Stimulated activated CD8-positive, alpha-beta memory T cell treated with anti-CD3 and anti-CD28 coated beads, Interleukin-15, amount 100 ng/mL, for 4 hours (primary cell): ENCODE measurements around the gene CIC.
A peak's percentile ranks its signal among the peaks of the same experiment; 100 is the strongest.
"Not testable (repeated sequence)": the region's sequence is repeated elsewhere in the genome, so short reads cannot be mapped to it uniquely, and the experiment has no call there.

Experiments used
- DNase-seq, 2 donors: peaks; one replicate each; pipeline ENCODE4 v3.0.0-alpha.2; 2020; ENCODE audit warnings: low read depth in 2 of 2

CIC gene

GRCh38 chr19:42313096-42313839, 44.2 kb downstream of the CIC start, which contains the start of gene TMEM145:
TMEM145 (plus strand) TSS chr19:42313309; CDS start chr19:42313377, 68 bp downstream.
- DNase-seq, result no peak

- no peak for DNase-seq
Observed at GRCh38 chr19:42313840-42314755, 45.0 kb downstream of the CIC start.

- no peak for DNase-seq
Observed at GRCh38 chr19:42315024-42315423, 46.0 kb downstream of the CIC start.

GRCh38 chr19:42316223-42317211, 47.5 kb downstream of the CIC start:
- DNase-seq, result no peak

DNA sequence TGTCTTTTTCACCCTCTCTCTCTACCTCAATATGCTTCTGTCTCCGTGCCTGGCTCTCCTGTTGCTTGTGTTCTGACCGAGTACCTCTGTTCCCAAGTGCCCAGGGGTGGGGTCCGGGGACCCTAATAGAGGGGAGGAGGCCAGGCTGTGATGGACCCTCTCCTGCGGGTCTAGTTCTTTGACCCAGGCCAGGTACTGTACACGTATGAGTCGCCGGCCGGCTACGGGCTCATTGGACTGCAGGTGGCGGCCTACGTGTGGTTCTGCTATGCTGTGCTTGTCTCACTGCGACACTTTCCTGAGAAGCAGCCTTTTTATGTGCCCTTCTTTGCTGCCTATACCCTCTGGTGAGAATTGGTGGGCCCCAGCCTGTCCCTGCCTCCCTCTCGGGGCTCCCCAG, 48.5 kb downstream of the CIC start:
- no peak for DNase-seq

DNA sequence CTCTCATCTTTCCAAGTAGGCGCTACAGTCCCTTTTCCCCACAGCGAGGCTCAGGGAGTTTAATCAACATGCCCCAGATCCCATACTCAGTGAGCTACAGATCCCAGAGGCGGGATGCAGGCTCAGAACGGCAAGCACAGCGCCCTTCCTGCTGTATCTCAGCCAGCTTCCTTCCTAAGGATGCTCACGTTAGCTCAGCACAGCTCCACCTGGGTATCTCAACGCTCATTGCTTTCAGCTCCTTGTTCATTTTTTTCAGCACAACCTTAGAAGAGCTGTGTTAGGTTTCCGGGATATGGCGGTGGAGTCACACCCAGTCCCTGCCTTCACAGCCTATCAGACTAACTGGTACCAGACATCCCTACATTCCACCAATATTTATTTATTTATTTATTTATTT, 53.3 kb downstream of the CIC start:
- DNase-seq, result no peak

GRCh38 chr19:42323473-42323851, 54.4 kb downstream of the CIC start:
- no peak for DNase-seq

- DNase-seq, result no peak
Observed at GRCh38 chr19:42323852-42324654, 55.0 kb downstream of the CIC start.

- no peak for DNase-seq
Observed at GRCh38 chr19:42324655-42325307, 55.7 kb downstream of the CIC start.

GRCh38 chr19:42325308-42325895, 56.4 kb downstream of the CIC start, which contains the start of gene MEGF8:
MEGF8 (plus strand) TSS chr19:42325635; CDS start chr19:42326244, 609 bp downstream.
- DNase-seq, result peak; percentile 96 to 98

GRCh38 chr19:42325896-42326771, 57.1 kb downstream of the CIC start:
- no peak for DNase-seq

GRCh38 chr19:42326969-42327368, 57.9 kb downstream of the CIC start:
- DNase-seq, result no peak

DNA sequence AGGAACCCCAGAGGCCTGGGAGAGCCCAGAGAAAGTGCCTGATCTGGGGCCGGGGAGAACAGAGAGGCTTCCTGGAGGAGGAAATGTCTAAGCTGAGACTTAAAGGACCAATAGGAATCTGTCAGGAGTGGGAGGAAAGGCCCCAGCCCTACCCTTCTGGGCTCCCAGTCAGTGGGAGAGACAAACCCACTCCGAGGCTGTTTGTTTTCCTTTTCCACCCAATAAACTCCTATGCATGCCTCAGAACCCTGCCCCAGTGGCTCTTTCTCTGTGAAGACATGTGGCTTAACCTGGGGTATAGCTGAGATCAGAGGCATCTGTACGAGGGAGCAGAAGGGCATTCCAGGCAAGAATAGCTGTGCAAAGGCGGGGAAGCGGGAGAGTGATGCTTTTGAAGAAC, 58.3 kb downstream of the CIC start:
- DNase-seq, result no peak

DNA sequence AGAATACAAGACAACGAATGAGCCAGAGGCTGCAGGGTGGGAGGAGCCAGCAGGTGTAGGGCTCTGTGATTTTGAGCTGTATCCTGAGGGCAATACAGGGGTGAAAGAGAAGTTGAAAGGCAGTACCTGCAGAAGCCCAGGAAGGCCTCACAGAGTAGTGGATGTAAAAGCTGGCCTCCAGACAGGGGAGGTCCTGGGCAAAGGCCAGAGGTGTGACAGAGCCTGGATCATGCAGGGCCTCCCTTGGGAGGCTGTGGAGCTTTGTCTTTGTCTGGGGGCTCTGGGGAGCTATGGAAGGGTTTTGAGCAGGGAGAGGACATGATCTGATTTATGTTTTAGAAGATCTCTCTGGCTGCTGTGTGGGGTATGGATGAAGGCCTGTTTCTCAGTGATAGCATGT, 59.1 kb downstream of the CIC start:
- no peak for DNase-seq

DNA sequence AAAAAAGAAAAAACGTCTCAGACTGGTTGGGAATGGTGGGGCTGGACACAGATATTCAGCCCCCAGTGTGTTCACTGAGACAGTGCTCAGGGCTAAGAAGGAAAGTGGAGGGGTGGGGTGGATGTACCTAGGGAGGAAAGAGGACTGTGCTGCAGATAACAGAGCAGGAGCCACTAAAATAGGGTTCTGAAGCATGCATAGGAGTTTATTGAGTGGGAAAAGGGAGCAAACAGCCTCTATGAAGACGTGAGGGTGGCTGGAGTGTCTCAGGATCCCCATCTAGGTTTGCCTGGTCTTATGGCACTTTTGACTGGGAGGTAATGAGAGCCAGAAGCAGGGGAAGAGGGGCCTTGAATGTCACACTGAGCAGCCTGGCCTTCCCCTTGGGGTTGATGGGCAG, 59.8 kb downstream of the CIC start:
- DNase-seq, result no peak

DNA sequence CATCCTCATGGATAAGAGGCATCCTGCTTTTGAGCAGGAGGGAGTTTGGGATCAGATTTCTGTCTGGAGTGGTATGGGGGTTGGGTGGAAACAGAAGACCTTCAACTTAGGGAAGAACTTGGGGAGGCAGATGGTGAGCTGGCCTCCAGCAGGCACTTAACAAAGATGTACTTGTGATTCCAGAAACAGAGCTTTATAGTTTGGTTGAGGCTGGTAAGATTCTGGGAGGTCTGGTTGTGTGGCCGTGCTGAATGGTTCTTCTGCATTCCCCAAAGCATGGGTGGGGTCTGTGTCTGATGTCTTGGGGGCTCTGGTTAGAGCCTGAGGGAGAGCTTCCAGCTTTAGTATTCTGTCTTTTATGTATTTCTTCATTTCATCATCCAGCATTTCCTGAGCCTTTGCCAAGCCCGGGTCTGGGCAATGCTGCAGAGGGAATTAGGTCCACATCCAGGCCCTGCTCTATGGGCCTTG, 61.2 kb downstream of the CIC start:
- no peak for DNase-seq

DNA sequence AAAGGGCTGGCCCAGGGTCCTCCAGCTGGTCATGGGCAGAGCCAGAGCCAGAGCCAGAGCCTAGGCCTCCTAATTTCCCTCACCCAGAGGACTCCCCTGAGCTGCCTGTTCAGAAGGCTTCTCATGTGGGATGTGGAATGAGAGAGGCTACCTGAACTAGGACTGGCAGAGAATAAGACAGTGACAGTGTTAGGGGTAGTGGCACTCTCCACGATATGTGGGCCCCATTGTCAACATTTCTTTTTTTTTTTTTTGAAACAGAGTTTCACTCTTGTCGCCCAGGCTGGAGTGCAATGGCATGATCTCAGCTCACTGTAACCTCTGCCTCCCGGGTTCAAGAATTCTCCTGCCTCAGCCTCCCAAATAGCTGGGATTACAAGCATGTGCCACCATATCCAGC, 62.3 kb downstream of the CIC start:
- not testable (repeated sequence) for DNase-seq

- no peak for DNase-seq
Observed at GRCh38 chr19:42332059-42332458, 63.0 kb downstream of the CIC start.

DNA sequence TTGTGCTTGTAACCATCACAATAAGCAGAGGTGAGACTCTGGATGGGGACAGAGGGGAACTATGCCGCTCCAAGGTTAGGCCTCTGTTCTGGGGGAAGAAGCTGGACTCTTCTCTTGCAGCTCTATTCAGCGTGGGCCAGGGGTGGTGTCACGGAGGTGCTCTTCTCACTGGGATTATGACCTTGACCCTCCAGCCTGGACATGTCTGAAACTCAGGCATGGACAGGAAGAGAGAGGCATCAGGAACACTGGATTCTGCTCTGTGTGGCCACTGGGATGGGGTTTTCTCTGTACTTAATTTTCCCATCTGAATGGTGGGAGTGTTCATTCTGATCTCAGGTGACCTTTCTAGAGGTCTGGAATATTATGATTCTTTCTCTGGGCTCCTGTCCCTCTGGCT, 64.0 kb downstream of the CIC start:
- no peak for DNase-seq
